Activated CD4-positive, alpha-beta T cell treated with anti-CD3 and anti-CD28 coated beads for 4 hours (primary cell): ENCODE data around the gene TUFT1.
A peak's percentile ranks its signal among the peaks of the same experiment; 100 is the strongest.
"Not testable (repeated sequence)": the region's sequence is repeated elsewhere in the genome, so short reads cannot be mapped to it uniquely, and the experiment has no call there.

ENCODE experiments used
- DNase-seq, 2 donors: peaks; one replicate each; pipeline ENCODE4 v3.0.0-alpha.2; 2020

Gene TUFT1

GRCh38 chr1:151581921-151582320 is 41.8 kb downstream of the TUFT1 start:
- DNase-seq: no peak

- no peak for DNase-seq
These were observed 43.7 kb downstream of the TUFT1 start for GRCh38 chr1:151583796-151584195.

- DNase-seq: no peak
These were observed 44.2 kb downstream of the TUFT1 start for GRCh38 chr1:151584278-151584677.

GRCh38 chr1:151584780-151585179 is 44.7 kb downstream of the TUFT1 start:
- DNase-seq: no peak

- DNase-seq: no peak
These were observed 45.5 kb downstream of the TUFT1 start for GRCh38 chr1:151585622-151586021.

GRCh38 chr1:151590961-151591360 is 50.9 kb downstream of the TUFT1 start:
- no peak for DNase-seq

- no peak for DNase-seq
These were observed 53.6 kb downstream of the TUFT1 start for GRCh38 chr1:151593730-151594129.

- DNase-seq: peak; percentile 88
These were observed 54.1 kb downstream of the TUFT1 start for GRCh38 chr1:151594143-151594625.

GRCh38 chr1:151596166-151596953 is 56.3 kb downstream of the TUFT1 start:
- no peak for DNase-seq

- DNase-seq: not testable (repeated sequence)
These were observed 62.4 kb downstream of the TUFT1 start for GRCh38 chr1:151602550-151602949.

- no peak for DNase-seq
These were observed 64.2 kb downstream of the TUFT1 start for GRCh38 chr1:151604291-151604690.

- DNase-seq: no peak
These were observed 66.3 kb downstream of the TUFT1 start for GRCh38 chr1:151606384-151606783.

GRCh38 chr1:151606857-151607256 is 66.7 kb downstream of the TUFT1 start:
- no peak for DNase-seq

GRCh38 chr1:151610142-151610541 is 70.0 kb downstream of the TUFT1 start:
- DNase-seq: no peak

GRCh38 chr1:151611288-151611790 is 71.2 kb downstream of the TUFT1 start:
- no peak for DNase-seq

GRCh38 chr1:151611832-151612500 is 71.9 kb downstream of the TUFT1 start, which contains the start of gene SNX27:
SNX27 (plus strand) TSS chr1:151612050; CDS start chr1:151612202, 152 bp downstream.
- peak; percentile 88 to 89 for DNase-seq

GRCh38 chr1:151612501-151613281 is 72.6 kb downstream of the TUFT1 start:
- peak in 1 of 2 donors; percentile 18 for DNase-seq

- no peak for DNase-seq
These were observed 73.2 kb downstream of the TUFT1 start for GRCh38 chr1:151613282-151613780.

GRCh38 chr1:151615711-151616504 is 75.8 kb downstream of the TUFT1 start:
- no peak for DNase-seq

- no peak for DNase-seq
These were observed 76.4 kb downstream of the TUFT1 start for GRCh38 chr1:151616505-151616849.

GRCh38 chr1:151618003-151618402 is 77.9 kb downstream of the TUFT1 start:
- no peak for DNase-seq

GRCh38 chr1:151618470-151618869 is 78.4 kb downstream of the TUFT1 start:
- no peak for DNase-seq
